SW 1271 (cell line): ENCODE measurements around the gene SOX8.
"Not testable (repeated sequence)": the region's sequence is repeated elsewhere in the genome, so short reads cannot be mapped to it uniquely, and the experiment has no call there.

Experiments used
- DNase-seq, 2 experiments: peaks; one replicate each; lab custom pipeline; 2025; lab: John Stamatoyannopoulos, UW

The SOX8 gene

GRCh38 chr16:981695-982144, at the start of gene SOX8:
Gene SOX8 (plus strand): TSS chr16:981770. CDS start chr16:981923, 153 bp downstream.
- no peak for DNase-seq

- DNase-seq: no peak
These were observed 48.7 kb upstream of the SOX8 start for GRCh38 chr16:932831-933330.

GRCh38 chr16:933581-933980, 48.0 kb upstream of the SOX8 start:
- DNase-seq: no peak

GRCh38 chr16:934178-934577, 47.4 kb upstream of the SOX8 start:
- no peak for DNase-seq

- no peak for DNase-seq
These were observed 45.9 kb upstream of the SOX8 start for GRCh38 chr16:935684-936083.

GRCh38 chr16:937311-937710, 44.3 kb upstream of the SOX8 start:
- DNase-seq: no peak

GRCh38 chr16:937723-938122, 43.8 kb upstream of the SOX8 start:
- no peak for DNase-seq

- no peak for DNase-seq
These were observed 43.4 kb upstream of the SOX8 start for GRCh38 chr16:938136-938535.

- DNase-seq: no peak
These were observed 42.8 kb upstream of the SOX8 start for GRCh38 chr16:938752-939151.

- DNase-seq: no peak
These were observed 42.3 kb upstream of the SOX8 start for GRCh38 chr16:939311-939710.

GRCh38 chr16:939941-940340, 41.6 kb upstream of the SOX8 start:
- DNase-seq: no peak

- no peak for DNase-seq
These were observed 39.0 kb upstream of the SOX8 start for GRCh38 chr16:942436-943060.

GRCh38 chr16:943971-944370, 37.6 kb upstream of the SOX8 start:
- no peak for DNase-seq

GRCh38 chr16:945271-946047, 36.1 kb upstream of the SOX8 start:
- no peak for DNase-seq

- no peak for DNase-seq
These were observed 35.5 kb upstream of the SOX8 start for GRCh38 chr16:946048-946395.

- no peak for DNase-seq
These were observed 34.2 kb upstream of the SOX8 start for GRCh38 chr16:947255-947921.

GRCh38 chr16:947922-948303, 33.7 kb upstream of the SOX8 start:
- not testable (repeated sequence) for DNase-seq

- DNase-seq: not testable (repeated sequence)
These were observed 32.8 kb upstream of the SOX8 start for GRCh38 chr16:948767-949166.

- not testable (repeated sequence) for DNase-seq
These were observed 30.6 kb upstream of the SOX8 start for GRCh38 chr16:950733-951573.

- DNase-seq: no peak
These were observed 29.8 kb upstream of the SOX8 start for GRCh38 chr16:951660-952301.

GRCh38 chr16:952321-952720, 29.2 kb upstream of the SOX8 start:
- no peak for DNase-seq

- not testable (repeated sequence) for DNase-seq
These were observed 27.8 kb upstream of the SOX8 start for GRCh38 chr16:953818-954217.
